SK-N-SH (cell line): ENCODE data around the gene C8A. TPM values are rescaled to one million over a fixed set of nuclear protein-coding genes. Genes with fewer than 3 reads are reported as not detected.

Source experiments
- CHD2 ChIP-seq: fragments of 150-350 bp; IDR thresholded peaks from 2 replicates; pipeline ENCODE4 v1.6.1; 2018; ENCODE audit warnings: low read length; ENCODE audit not compliant: partially characterized antibody
- EZH2phosphoT487 ChIP-seq: fragments of 200-600 bp; sonication (generic); IDR thresholded peaks from 2 replicates; pipeline ENCODE4 v1.6.1; 2017; ENCODE audit warnings: low read depth, mixed run types, mild to moderate bottlenecking, antibody characterized with exemption, moderate library complexity, borderline replicate concordance
- FOXJ3 ChIP-seq: sonication (generic); formaldehyde crosslinking; IDR thresholded peaks from 2 replicates; pipeline ENCODE4 v1.5.1; 2020; ENCODE audit warnings: mild to moderate bottlenecking, missing genetic modification reagents
- FOXM1 ChIP-seq: IDR thresholded peaks from 2 replicates; pipeline ENCODE4 v1.4.0; 2012; ENCODE audit warnings: low read depth, mild to moderate bottlenecking
- JUND ChIP-seq: IDR thresholded peaks from 2 replicates; pipeline ENCODE4 v1.4.0; 2012
- MXI1 ChIP-seq: IDR thresholded peaks from 2 replicates; pipeline ENCODE4 v1.6.1; 2012; ENCODE audit warnings: mild to moderate bottlenecking, low read depth, low read length, improper control_type of control experiment
- NFIC ChIP-seq: IDR thresholded peaks from 2 replicates; pipeline ENCODE4 v1.4.0; 2012; ENCODE audit warnings: borderline replicate concordance
- NRF1 ChIP-seq: IDR thresholded peaks from 2 replicates; pipeline ENCODE4 v1.6.1; 2012; ENCODE audit warnings: low read depth, mild to moderate bottlenecking, low read length
- PBX3 ChIP-seq: IDR thresholded peaks from 2 replicates; pipeline ENCODE4; 2012
- RCOR1 ChIP-seq: fragments of 150-350 bp; IDR thresholded peaks from 2 replicates; pipeline ENCODE4 v1.6.1; 2017; ENCODE audit warnings: antibody characterized with exemption, low read length
- RFX5 ChIP-seq: IDR thresholded peaks from 2 replicates; pipeline ENCODE4 v1.6.1; 2012; ENCODE audit warnings: mild to moderate bottlenecking, improper control_type of control experiment, low read length
- SMC3 ChIP-seq: IDR thresholded peaks from 2 replicates; pipeline ENCODE4 v1.6.1; 2012; ENCODE audit warnings: low read depth, low read length, improper control_type of control experiment
- TCF12 ChIP-seq: IDR thresholded peaks from 2 replicates; pipeline ENCODE4 v1.4.0; 2012
- USF1 ChIP-seq: IDR thresholded peaks from 2 replicates; pipeline ENCODE4 v1.4.0; 2012; ENCODE audit warnings: low read depth, borderline replicate concordance
- ZBTB33 ChIP-seq: IDR thresholded peaks from 2 replicates; pipeline ENCODE4 v1.4.0; 2012; ENCODE audit warnings: low read depth, borderline replicate concordance
- polyA plus RNA-seq, 3 experiments: library from polyadenylated mRNA; depleted of rRNA; stranded (reverse); fragments of >200 nt; gene quantifications; 2 replicates each; pipeline ENCODE4 v1.2.3, GENCODE V29; 2012
- TF ChIP-seq, protein P1 (sequence below): IDR thresholded peaks from 2 replicates; pipeline ENCODE4 v1.6.1; 2012; ENCODE audit warnings: mild to moderate bottlenecking, low read depth, low read length, moderate library complexity
- TF ChIP-seq, protein P2 (sequence below): IDR thresholded peaks from 2 replicates; pipeline ENCODE4 v1.4.0; 2012; ENCODE audit warnings: low read depth
- TF ChIP-seq, protein P3 (sequence below): fragments of 150-350 bp; IDR thresholded peaks from 2 replicates; pipeline ENCODE4 v1.6.1; 2016; ENCODE audit warnings: mild to moderate bottlenecking, low read depth, low read length

The C8A gene
- polyA plus RNA-seq, 1 of the 3 experiments (the other 2 are of a cell fraction) = not detected

DNA sequence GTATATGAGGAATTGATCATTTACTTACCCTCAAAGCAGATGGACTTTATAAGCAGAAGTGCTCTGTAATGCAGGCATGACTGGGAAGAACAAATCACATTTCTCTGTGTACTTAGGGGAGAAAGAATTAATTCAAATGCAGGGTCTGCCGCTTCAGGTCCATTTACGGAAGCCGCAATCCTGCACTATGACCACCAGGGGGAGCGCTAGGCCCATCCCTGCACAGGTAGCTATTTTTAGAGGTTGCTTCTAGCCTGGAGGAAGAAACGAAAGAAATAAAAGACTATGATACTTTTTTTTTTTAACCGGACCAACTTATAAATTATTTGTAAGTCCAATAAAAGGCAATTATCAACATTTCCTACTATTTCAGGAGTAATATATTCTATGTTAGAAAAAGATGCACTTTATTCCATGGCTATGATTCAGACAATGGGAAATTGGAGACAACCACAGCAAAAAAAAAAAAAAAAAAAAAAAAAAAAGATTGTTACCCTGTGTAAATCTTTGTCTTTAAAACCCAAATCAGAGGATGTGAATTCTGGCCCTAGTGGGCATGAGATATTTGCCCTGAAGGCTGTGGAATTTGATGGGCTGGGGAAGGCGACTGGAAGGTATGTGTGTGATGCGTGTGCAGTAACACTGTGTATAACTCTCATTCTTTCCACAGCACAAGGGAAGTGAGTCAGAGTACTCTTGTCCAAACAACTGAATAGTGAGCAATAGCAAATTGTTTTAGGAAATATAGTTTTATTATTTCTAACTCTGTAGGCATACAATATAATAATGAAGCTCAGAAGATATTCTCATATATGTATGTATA is 22.5 kb upstream of the C8A start (continued):
- TF ChIP-seq, protein P1, sequence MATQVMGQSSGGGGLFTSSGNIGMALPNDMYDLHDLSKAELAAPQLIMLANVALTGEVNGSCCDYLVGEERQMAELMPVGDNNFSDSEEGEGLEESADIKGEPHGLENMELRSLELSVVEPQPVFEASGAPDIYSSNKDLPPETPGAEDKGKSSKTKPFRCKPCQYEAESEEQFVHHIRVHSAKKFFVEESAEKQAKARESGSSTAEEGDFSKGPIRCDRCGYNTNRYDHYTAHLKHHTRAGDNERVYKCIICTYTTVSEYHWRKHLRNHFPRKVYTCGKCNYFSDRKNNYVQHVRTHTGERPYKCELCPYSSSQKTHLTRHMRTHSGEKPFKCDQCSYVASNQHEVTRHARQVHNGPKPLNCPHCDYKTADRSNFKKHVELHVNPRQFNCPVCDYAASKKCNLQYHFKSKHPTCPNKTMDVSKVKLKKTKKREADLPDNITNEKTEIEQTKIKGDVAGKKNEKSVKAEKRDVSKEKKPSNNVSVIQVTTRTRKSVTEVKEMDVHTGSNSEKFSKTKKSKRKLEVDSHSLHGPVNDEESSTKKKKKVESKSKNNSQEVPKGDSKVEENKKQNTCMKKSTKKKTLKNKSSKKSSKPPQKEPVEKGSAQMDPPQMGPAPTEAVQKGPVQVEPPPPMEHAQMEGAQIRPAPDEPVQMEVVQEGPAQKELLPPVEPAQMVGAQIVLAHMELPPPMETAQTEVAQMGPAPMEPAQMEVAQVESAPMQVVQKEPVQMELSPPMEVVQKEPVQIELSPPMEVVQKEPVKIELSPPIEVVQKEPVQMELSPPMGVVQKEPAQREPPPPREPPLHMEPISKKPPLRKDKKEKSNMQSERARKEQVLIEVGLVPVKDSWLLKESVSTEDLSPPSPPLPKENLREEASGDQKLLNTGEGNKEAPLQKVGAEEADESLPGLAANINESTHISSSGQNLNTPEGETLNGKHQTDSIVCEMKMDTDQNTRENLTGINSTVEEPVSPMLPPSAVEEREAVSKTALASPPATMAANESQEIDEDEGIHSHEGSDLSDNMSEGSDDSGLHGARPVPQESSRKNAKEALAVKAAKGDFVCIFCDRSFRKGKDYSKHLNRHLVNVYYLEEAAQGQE = 0 out of 2 replicates have a peak, but pooled peaks have one; percentile 10
- no peak for TF ChIP-seq RFX5
- TF ChIP-seq EZH2phosphoT487 = no peak
- no peak for TF ChIP-seq USF1
- no peak for TF ChIP-seq MXI1
- TF ChIP-seq, protein P2, sequence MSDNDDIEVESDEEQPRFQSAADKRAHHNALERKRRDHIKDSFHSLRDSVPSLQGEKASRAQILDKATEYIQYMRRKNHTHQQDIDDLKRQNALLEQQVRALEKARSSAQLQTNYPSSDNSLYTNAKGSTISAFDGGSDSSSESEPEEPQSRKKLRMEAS = no peak
- TF ChIP-seq NRF1 = 0 out of 2 replicates have a peak, but pooled peaks have one; percentile 14
- TF ChIP-seq FOXM1 = no peak
- TF ChIP-seq NFIC = no peak; the same call in 1 of the 2 replicates
- TF ChIP-seq FOXJ3 (CRISPR knock-in tag) = no peak
- peak; percentile 57 for TF ChIP-seq TCF12
- no peak for TF ChIP-seq RCOR1
- TF ChIP-seq JUND = peak; percentile 67
- TF ChIP-seq CHD2 = peak; percentile 28
- peak; percentile 93 for TF ChIP-seq SMC3
- TF ChIP-seq, protein P3, sequence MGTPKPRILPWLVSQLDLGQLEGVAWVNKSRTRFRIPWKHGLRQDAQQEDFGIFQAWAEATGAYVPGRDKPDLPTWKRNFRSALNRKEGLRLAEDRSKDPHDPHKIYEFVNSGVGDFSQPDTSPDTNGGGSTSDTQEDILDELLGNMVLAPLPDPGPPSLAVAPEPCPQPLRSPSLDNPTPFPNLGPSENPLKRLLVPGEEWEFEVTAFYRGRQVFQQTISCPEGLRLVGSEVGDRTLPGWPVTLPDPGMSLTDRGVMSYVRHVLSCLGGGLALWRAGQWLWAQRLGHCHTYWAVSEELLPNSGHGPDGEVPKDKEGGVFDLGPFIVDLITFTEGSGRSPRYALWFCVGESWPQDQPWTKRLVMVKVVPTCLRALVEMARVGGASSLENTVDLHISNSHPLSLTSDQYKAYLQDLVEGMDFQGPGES = no peak
- TF ChIP-seq PBX3 = peak; percentile 21; the same call in 1 of the 2 replicates
- TF ChIP-seq ZBTB33 = no peak
